ENCODE results near the gene POU2F1.

Gene POU2F1

GRCh38 chr1:167472752-167473521 lies 252.3 kb downstream of the POU2F1 start:
- no peak for DNase-seq

- no peak for DNase-seq
Measured at GRCh38 chr1:167473761-167474160, 253.1 kb downstream of the POU2F1 start.

GRCh38 chr1:167474191-167474641 lies 253.5 kb downstream of the POU2F1 start:
- peak; percentile 66 for DNase-seq

- no peak for DNase-seq
Measured at GRCh38 chr1:167476061-167476460, 255.4 kb downstream of the POU2F1 start.

All from CD4-positive, alpha-beta T cell treated with Interleukin-10 for 1 hour (primary cell).